Endodermal cell (in vitro differentiated cells): ENCODE measurements around the gene EXD3. TPM values are rescaled to one million over a fixed set of nuclear protein-coding genes. Genes with fewer than 3 reads are reported as not detected.

Source experiments
- DNase-seq: peaks from one replicate; pipeline ENCODE4 v3.0.0-alpha.2; 2017
- H3K27ac ChIP-seq: 2 replicates; pipeline ENCODE4 v1.5.1; 2013; ENCODE audit warnings: mild to moderate bottlenecking, low read depth, low read length, moderate library complexity
- H3K27me3 ChIP-seq: 2 replicates; pipeline ENCODE4 v1.6.1; 2013; ENCODE audit warnings: mild to moderate bottlenecking, low read length, moderate library complexity; ENCODE audit not compliant: insufficient read depth, control insufficient read depth, poor library complexity, severe bottlenecking
- H3K36me3 ChIP-seq: 2 replicates; pipeline ENCODE4 v1.7.0; 2013; ENCODE audit warnings: mild to moderate bottlenecking, low read length, moderate library complexity; ENCODE audit not compliant: control insufficient read depth, insufficient read depth
- H3K4me1 ChIP-seq: one replicate; pipeline ENCODE4 v1.7.0; 2013; ENCODE audit warnings: low read length; ENCODE audit not compliant: control insufficient read depth, insufficient read depth
- H3K4me3 ChIP-seq: 2 replicates; pipeline ENCODE4 v1.5.1; 2013; ENCODE audit warnings: mild to moderate bottlenecking, low read length, moderate library complexity
- H3K9ac ChIP-seq: 2 replicates; pipeline ENCODE4 v1.6.1; 2013; ENCODE audit warnings: mild to moderate bottlenecking, low read length, moderate library complexity; ENCODE audit not compliant: poor library complexity, severe bottlenecking; ENCODE audit errors: extremely low read depth
- H3K9me3 ChIP-seq: 2 replicates; pipeline ENCODE4 v1.6.1; 2013; ENCODE audit warnings: mild to moderate bottlenecking, low read length, moderate library complexity; ENCODE audit not compliant: control insufficient read depth
- H3K27ac Mint-ChIP-seq: 2 replicates; pipeline ENCODE4 v1.8.0; 2020; ENCODE audit warnings: mixed read lengths
- H3K27me3 Mint-ChIP-seq: 2 replicates; pipeline ENCODE4 v1.8.0; 2021; ENCODE audit warnings: mild to moderate bottlenecking, mixed read lengths; ENCODE audit not compliant: insufficient read depth
- H3K36me3 Mint-ChIP-seq: 2 replicates; pipeline ENCODE4 v1.8.0; 2020; ENCODE audit warnings: low read depth, mixed read lengths
- H3K4me1 Mint-ChIP-seq: 2 replicates; pipeline ENCODE4 v1.8.0; 2020; ENCODE audit warnings: mixed read lengths
- H3K4me3 Mint-ChIP-seq: 2 replicates; pipeline ENCODE4 v1.8.0; 2020; ENCODE audit warnings: mild to moderate bottlenecking, moderate library complexity, mixed read lengths
- H3K9me3 Mint-ChIP-seq: 2 replicates; pipeline ENCODE4 v1.8.0; 2020; ENCODE audit warnings: mild to moderate bottlenecking, mixed read lengths
- CTCF ChIP-seq: fragments of 200-600 bp; sonication (generic); conservative IDR thresholded peaks from 2 replicates; pipeline ENCODE4 v1.5.0; 2021; ENCODE audit warnings: antibody characterized with exemption, mild to moderate bottlenecking
- WGBS, 2 experiments: methylation state at CpG; one replicate each; pipeline versions ENCODE4 v1.1.5 to v1.1.7; 2013; ENCODE audit warnings: missing lambda C conversion rate in 2 of 2, mixed read lengths in 1 of 2; ENCODE audit not compliant: insufficient coverage in 1 of 2, insufficient read length in 1 of 2; 5-methylcytosine and 5-hydroxymethylcytosine counted together
- total RNA-seq, 2 donors: library from RNA; stranded (reverse); fragmentation: NEBNext Ultra II Directional in 1 of 2; extraction: Animal tissue kit (Norgen Biotek cat#: 25700) in 1 of 2; gene quantifications; 2 replicates in 1 of 2; 3 replicates in 1 of 2; pipeline ENCODE4 v1.2.1, GENCODE V29; 2021

Gene EXD3
- total RNA-seq, 2 donors from 2014 or later: 15.5 to 31.0 TPM

GRCh38 chr9:137438591-137439157, 15.7 kb upstream of the EXD3 start:
- peaks cover 9% of the 10 kb centered on the region for H3K27me3 ChIP-seq
- no peak overlapping the region for H3K27ac Mint-ChIP-seq
- no peak overlapping the region for H3K4me3 Mint-ChIP-seq
- H3K36me3 Mint-ChIP-seq: no peaks in the 10 kb centered on the region
- 91 to 94% methylated on average over 9 to 22 of the region's 22 CpGs for WGBS, 2 experiments
- TF ChIP-seq CTCF: no peak
- H3K27ac ChIP-seq: no peak overlapping the region
- no peaks in the 10 kb centered on the region for H3K9me3 ChIP-seq
- peaks cover 2% of the 10 kb centered on the region for H3K4me1 Mint-ChIP-seq
- DNase-seq: no peak
- no peaks in the 10 kb centered on the region for H3K4me1 ChIP-seq
- no peaks in the 10 kb centered on the region for H3K9me3 Mint-ChIP-seq
- no peak overlapping the region for H3K4me3 ChIP-seq
- H3K36me3 ChIP-seq: no peaks in the 10 kb centered on the region
- H3K27me3 Mint-ChIP-seq: peaks cover 17% of the 10 kb centered on the region
- no peak overlapping the region for H3K9ac ChIP-seq

GRCh38 chr9:137437691-137438590, 15.0 kb upstream of the EXD3 start:
- 92 to 94% methylated on average over 20 to 40 of the region's 40 CpGs for WGBS, 2 experiments
- no peak for TF ChIP-seq CTCF
- no peak for DNase-seq

GRCh38 chr9:137436761-137437600, 14.0 kb upstream of the EXD3 start:
- H3K36me3 Mint-ChIP-seq: no peaks in the 10 kb centered on the region
- 90% methylated on average over 17 to 24 of the region's 24 CpGs for WGBS, 2 experiments
- peaks cover 4% of the 10 kb centered on the region for H3K27me3 Mint-ChIP-seq
- no peak for DNase-seq
- Histone ChIP-seq H3K27me3 (peaks cover 2% of the 10 kb centered on the region), H3K4me1 (no peaks in the 10 kb centered on the region), H3K4me3 (no peak overlapping the region), H3K27ac (no peak overlapping the region), H3K9ac (no peak overlapping the region), H3K36me3 (no peaks in the 10 kb centered on the region), H3K9me3 (no peaks in the 10 kb centered on the region)
- no peak for TF ChIP-seq CTCF
- no peak overlapping the region for H3K4me3 Mint-ChIP-seq
- no peaks in the 10 kb centered on the region for H3K9me3 Mint-ChIP-seq
- no peak overlapping the region for H3K27ac Mint-ChIP-seq
- peaks cover 2% of the 10 kb centered on the region for H3K4me1 Mint-ChIP-seq

More at GRCh38 chr9:137437691-137438590, 15.0 kb upstream of the EXD3 start:
- H3K4me3 ChIP-seq: no peak overlapping the region
- Mint-ChIP-seq H3K27ac (no peak overlapping the region), H3K9me3 (no peaks in the 10 kb centered on the region), H3K36me3 (no peaks in the 10 kb centered on the region), H3K4me1 (peaks cover 2% of the 10 kb centered on the region), H3K27me3 (peaks cover 14% of the 10 kb centered on the region), H3K4me3 (no peak overlapping the region)
- no peaks in the 10 kb centered on the region for H3K4me1 ChIP-seq
- H3K9ac ChIP-seq: no peak overlapping the region
- H3K9me3 ChIP-seq: no peaks in the 10 kb centered on the region
- H3K27me3 ChIP-seq: peaks cover 9% of the 10 kb centered on the region
- no peak overlapping the region for H3K27ac ChIP-seq
- H3K36me3 ChIP-seq: no peaks in the 10 kb centered on the region
